Caco-2 (cell line): ENCODE measurements around the gene GALK2. TPM values are rescaled to one million over a fixed set of nuclear protein-coding genes. Genes with fewer than 3 reads are reported as not detected.

Source experiments
- BruUV-seq: library from RNA; stranded (reverse); fragments of 400-500 nt; replicated peaks from 2 replicates; lab custom pipeline; 2021; lab: Mats Ljungman, UMichigan
- CTCF ChIA-PET: fragments of 300-600 bp; sonication (Branson Sonifier 250); formaldehyde crosslinking; loops from one replicate; lab custom pipeline; 2022; ENCODE audit warnings: antibody characterized with exemption; lab: Charles Lee
- POLR2A ChIA-PET: fragments of 300-600 bp; sonication (Branson Sonifier 250); formaldehyde crosslinking; loops from one replicate; lab custom pipeline; 2022; ENCODE audit warnings: antibody characterized with exemption; lab: Charles Lee
- DNase-seq, 2 experiments: peaks; one replicate each; pipeline versions ENCODE4 v3.0.0 to v3.0.0-alpha.2; 2020 to 2022
- H3K27me3 ChIP-seq: replicated peaks from 2 replicates; pipeline ENCODE4 v1.6.0; 2011; ENCODE audit warnings: low read length; ENCODE audit not compliant: control insufficient read depth, insufficient read depth
- H3K36me3 ChIP-seq: 2 replicates; pipeline ENCODE4 v1.5.1; 2011; ENCODE audit warnings: low read length; ENCODE audit not compliant: control insufficient read depth, insufficient read depth
- H3K4me1 ChIP-seq: fragments of 250-450 bp; sonication (Bioruptor Pico); 2 replicates; pipeline ENCODE4 v1.5.1; 2020; ENCODE audit warnings: mild to moderate bottlenecking
- H3K4me3 ChIP-seq: 2 replicates; pipeline ENCODE4 v1.5.1; 2011; ENCODE audit warnings: low read depth, mild to moderate bottlenecking, control low read depth, low read length
- H3K9me3 ChIP-seq: fragments of 250-450 bp; sonication (Bioruptor Pico); 2 replicates; pipeline ENCODE4 v1.5.1; 2020; ENCODE audit warnings: mild to moderate bottlenecking, moderate library complexity
- H3K27ac Mint-ChIP-seq: one replicate; pipeline ENCODE4 v1.8.0; 2022; ENCODE audit warnings: mixed read lengths; ENCODE audit not compliant: unreplicated experiment
- H3K27me3 Mint-ChIP-seq: one replicate; pipeline ENCODE4 v1.8.0; 2022; ENCODE audit warnings: mixed read lengths; ENCODE audit not compliant: insufficient read depth, unreplicated experiment
- H3K36me3 Mint-ChIP-seq: one replicate; pipeline ENCODE4 v1.8.0; 2022; ENCODE audit warnings: mild to moderate bottlenecking, mixed read lengths; ENCODE audit not compliant: insufficient read depth, unreplicated experiment
- H3K4me1 Mint-ChIP-seq: one replicate; pipeline ENCODE4 v1.8.0; 2022; ENCODE audit warnings: low read depth, mixed read lengths; ENCODE audit not compliant: unreplicated experiment
- H3K4me3 Mint-ChIP-seq: one replicate; pipeline ENCODE4 v1.8.0; 2022; ENCODE audit warnings: mild to moderate bottlenecking, moderate library complexity, mixed read lengths; ENCODE audit not compliant: unreplicated experiment
- H3K9me3 Mint-ChIP-seq: one replicate; pipeline ENCODE4 v1.8.0; 2022; ENCODE audit warnings: mixed read lengths; ENCODE audit not compliant: unreplicated experiment
- CTCF ChIP-seq, 2 experiments: fragments of 200-600 bp in 1 of 2; IDR thresholded peaks; 1 replicate in 1 of 2; 2 replicates in 1 of 2; pipeline versions ENCODE4 v1.5.1 to v1.8.0; 2011 to 2022; ENCODE audit warnings: antibody characterized with exemption in 1 of 2, control low read depth in 1 of 2, inconsistent platforms in 1 of 2, low read depth in 1 of 2, low read length in 1 of 2, mild to moderate bottlenecking in 1 of 2, moderate library complexity in 1 of 2; ENCODE audit not compliant: insufficient read depth in 1 of 2, severe bottlenecking in 1 of 2, unreplicated experiment in 1 of 2
- intact Hi-C: fragments of 100-400 bp; cut with micrococcal nuclease; formaldehyde crosslinking; loops from one replicate; pipeline ENCODE4 v1.10.0; 2022; ENCODE audit not compliant: unreplicated experiment
- total RNA-seq: library from RNA; stranded (reverse); gene quantifications from 2 replicates; pipeline ENCODE4 v1.2.3, GENCODE V29; 2022

Gene GALK2
- total RNA-seq, 1 experiment from 2014 or later: 25.5 TPM

- Histone ChIP-seq H3K4me3 (no peak overlapping the region), H3K36me3 (no peaks in the 10 kb centered on the region), H3K27me3 (no peaks in the 10 kb centered on the region), H3K9me3 (no peaks in the 10 kb centered on the region), H3K4me1 (no peaks in the 10 kb centered on the region)
- peaks cover 14% of the 10 kb centered on the region for H3K36me3 Mint-ChIP-seq
- TF ChIP-seq CTCF (IDR thresholded peaks at IDR 0.05; ENCODE audit: insufficient read depth in 1 of 2, low read depth in 1 of 2, low read length in 1 of 2, severe bottlenecking in 1 of 2, unreplicated experiment in 1 of 2): no peak
- DNase-seq: no peak
- no peak overlapping the region for H3K4me3 Mint-ChIP-seq
- no peaks in the 10 kb centered on the region for H3K9me3 Mint-ChIP-seq
- no peak overlapping the region for H3K27ac Mint-ChIP-seq
- ChIA-PET CTCF (no interaction called here), POLR2A (no interaction called here)
- BruUV-seq: no TSS peak
- no peaks in the 10 kb centered on the region for H3K27me3 Mint-ChIP-seq
- intact Hi-C loops: loop anchor here (10.0 kb wide), 1 partner anchor 997 kb away; no protein-coding TSS in a partner anchor
- peaks cover 8% of the 10 kb centered on the region for H3K4me1 Mint-ChIP-seq
Observed at GRCh38 chr15:49148298-49148697, 21.7 kb upstream of the GALK2 start.

DNA sequence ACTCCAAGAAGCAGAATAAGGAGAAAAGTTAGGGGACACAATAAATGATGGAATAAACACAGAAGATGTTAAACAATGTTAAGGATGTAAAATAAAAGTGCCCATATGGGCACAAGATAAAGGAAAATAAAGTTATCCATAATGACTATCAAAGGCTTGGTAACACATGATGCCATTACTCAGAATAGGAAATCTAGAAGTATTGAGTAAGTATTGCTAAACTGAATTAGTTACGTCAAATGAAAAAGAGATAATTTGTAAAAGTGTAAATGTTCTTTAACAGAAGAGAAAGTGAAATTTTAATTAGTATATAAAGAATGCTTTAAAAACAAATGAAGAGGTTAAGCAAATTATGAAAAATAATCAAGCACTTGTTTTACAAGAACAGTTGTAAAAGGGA lies 21.3 kb upstream of the GALK2 start:
- H3K27me3 Mint-ChIP-seq: no peaks in the 10 kb centered on the region
- ChIA-PET POLR2A (no interaction called here), CTCF (no interaction called here)
- H3K4me3 Mint-ChIP-seq: no peak overlapping the region
- Histone ChIP-seq H3K36me3 (no peaks in the 10 kb centered on the region), H3K27me3 (no peaks in the 10 kb centered on the region), H3K4me3 (no peak overlapping the region), H3K4me1 (no peaks in the 10 kb centered on the region), H3K9me3 (no peaks in the 10 kb centered on the region)
- H3K9me3 Mint-ChIP-seq: no peaks in the 10 kb centered on the region
- no peak for DNase-seq
- intact Hi-C loops: loop anchor here (10.0 kb wide), 1 partner anchor 996 kb away; no protein-coding TSS in a partner anchor
- no peak overlapping the region for H3K27ac Mint-ChIP-seq
- no TSS peak for BruUV-seq
- no peak for TF ChIP-seq CTCF (IDR thresholded peaks at IDR 0.05; ENCODE audit: insufficient read depth in 1 of 2, low read depth in 1 of 2, low read length in 1 of 2, severe bottlenecking in 1 of 2, unreplicated experiment in 1 of 2)
- H3K4me1 Mint-ChIP-seq: peaks cover 12% of the 10 kb centered on the region
- peaks cover 9% of the 10 kb centered on the region for H3K36me3 Mint-ChIP-seq

GRCh38 chr15:49151831-49152230 lies 18.2 kb upstream of the GALK2 start:
- H3K36me3 ChIP-seq: no peaks in the 10 kb centered on the region
- Mint-ChIP-seq H3K4me1 (peaks cover 10% of the 10 kb centered on the region), H3K36me3 (peaks cover 10% of the 10 kb centered on the region), H3K4me3 (no peak overlapping the region), H3K27ac (no peak overlapping the region), H3K27me3 (no peaks in the 10 kb centered on the region), H3K9me3 (no peaks in the 10 kb centered on the region)
- CTCF ChIA-PET: no interaction called here
- no peaks in the 10 kb centered on the region for H3K9me3 ChIP-seq
- intact Hi-C loops: no loop called here
- no peak for DNase-seq
- no peaks in the 10 kb centered on the region for H3K4me1 ChIP-seq
- TF ChIP-seq CTCF (IDR thresholded peaks at IDR 0.05; ENCODE audit: insufficient read depth in 1 of 2, low read depth in 1 of 2, low read length in 1 of 2, severe bottlenecking in 1 of 2, unreplicated experiment in 1 of 2): no peak
- no peaks in the 10 kb centered on the region for H3K27me3 ChIP-seq
- H3K4me3 ChIP-seq: no peak overlapping the region
- no TSS peak for BruUV-seq
- POLR2A ChIA-PET: no interaction called here
